ENCODE data around the gene NOTCH3.

Gene NOTCH3

DNA sequence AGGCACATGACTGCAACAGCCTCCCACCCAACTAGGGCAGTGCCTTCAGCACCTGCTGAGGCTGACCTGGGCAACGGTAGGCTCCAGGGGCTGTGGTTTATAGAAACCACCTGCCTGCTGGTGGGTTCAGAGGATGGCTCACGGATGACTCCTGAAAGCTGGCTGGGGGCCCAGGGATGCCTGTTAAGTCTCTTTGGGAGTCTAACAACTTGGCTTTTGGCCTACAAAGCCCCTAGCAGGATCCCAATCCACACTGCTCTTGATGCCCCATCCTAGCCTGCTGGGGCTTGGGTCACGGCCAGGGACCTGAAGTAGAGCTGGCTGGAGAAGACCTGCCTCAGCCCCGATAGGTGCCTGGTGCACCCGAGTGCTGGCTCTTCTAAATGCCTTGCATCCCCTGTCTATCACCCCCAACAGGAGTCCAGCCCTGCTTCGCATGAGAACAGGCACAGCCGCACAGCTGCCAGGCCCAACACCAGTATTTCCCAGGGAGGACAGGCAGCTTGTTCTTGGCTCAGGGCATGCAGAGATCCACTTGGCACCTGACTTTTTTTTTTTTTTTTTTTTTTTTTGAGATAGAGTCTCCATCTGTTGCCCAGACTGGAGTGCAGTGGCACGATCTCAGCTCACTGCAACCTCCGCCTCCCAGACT lies 40.6 kb upstream of the NOTCH3 start:
- H3K27ac ChIP-seq: no peak overlapping the region
- TF ChIP-seq, protein P1, sequence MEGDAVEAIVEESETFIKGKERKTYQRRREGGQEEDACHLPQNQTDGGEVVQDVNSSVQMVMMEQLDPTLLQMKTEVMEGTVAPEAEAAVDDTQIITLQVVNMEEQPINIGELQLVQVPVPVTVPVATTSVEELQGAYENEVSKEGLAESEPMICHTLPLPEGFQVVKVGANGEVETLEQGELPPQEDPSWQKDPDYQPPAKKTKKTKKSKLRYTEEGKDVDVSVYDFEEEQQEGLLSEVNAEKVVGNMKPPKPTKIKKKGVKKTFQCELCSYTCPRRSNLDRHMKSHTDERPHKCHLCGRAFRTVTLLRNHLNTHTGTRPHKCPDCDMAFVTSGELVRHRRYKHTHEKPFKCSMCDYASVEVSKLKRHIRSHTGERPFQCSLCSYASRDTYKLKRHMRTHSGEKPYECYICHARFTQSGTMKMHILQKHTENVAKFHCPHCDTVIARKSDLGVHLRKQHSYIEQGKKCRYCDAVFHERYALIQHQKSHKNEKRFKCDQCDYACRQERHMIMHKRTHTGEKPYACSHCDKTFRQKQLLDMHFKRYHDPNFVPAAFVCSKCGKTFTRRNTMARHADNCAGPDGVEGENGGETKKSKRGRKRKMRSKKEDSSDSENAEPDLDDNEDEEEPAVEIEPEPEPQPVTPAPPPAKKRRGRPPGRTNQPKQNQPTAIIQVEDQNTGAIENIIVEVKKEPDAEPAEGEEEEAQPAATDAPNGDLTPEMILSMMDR (conservative IDR thresholded peaks at IDR 0.05): no peak

DNA sequence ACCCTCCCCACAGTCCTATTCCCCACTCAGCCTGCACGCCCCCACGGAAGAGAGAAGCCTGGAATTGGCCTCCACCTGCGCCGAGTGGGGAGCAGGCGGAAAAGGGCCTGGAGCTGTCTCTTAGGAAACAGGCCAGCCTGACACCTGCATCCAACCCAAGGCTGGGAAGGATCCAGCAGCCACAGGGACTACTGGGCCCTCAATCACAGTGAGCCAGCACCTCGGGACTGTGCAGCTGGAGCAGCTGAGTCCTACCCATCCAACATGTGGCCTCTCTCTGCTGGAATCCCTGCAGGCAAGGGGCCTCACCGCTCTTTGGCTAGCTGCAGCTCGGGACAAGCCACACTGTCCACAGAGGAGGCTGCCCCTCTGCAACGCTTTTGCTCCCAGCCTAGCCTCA lies 39.7 kb upstream of the NOTCH3 start:
- no peak overlapping the region; the same call in 1 of the 2 replicates for H3K27ac ChIP-seq
- TF ChIP-seq, protein P1 (conservative IDR thresholded peaks at IDR 0.05): no peak

DNA sequence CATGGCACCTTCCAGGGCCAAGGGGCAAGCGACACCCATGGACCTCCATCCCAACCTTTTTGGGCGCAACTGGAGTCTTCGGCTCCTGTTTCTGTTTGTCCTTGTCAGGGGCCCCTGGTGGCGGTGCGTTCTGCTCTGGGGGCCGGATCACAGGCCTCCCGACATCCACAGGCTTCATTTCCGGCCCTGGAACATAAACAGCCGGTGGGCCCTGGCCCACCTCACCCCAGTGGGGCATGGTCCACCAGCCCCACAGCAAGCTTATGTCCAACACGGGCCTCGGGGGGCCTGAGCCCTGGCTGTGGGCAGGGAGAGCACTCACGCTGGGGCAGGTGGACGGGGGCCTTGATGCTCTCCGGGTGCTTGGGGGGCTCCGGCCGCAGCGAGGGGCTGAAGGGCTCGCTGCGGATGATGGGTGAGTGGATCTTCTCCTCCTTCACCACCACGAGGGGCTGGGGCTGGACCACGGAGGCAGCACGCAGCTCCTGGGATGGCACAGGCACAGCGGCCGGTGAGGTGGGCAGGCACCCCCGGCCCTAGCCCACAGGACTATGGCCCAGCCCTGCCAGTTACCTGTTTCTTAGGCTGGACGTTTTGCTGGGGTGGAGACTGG lies 38.6 kb upstream of the NOTCH3 start:
- TF ChIP-seq, protein P1 (conservative IDR thresholded peaks at IDR 0.05): no peak
- H3K27ac ChIP-seq: no peak overlapping the region

DNA sequence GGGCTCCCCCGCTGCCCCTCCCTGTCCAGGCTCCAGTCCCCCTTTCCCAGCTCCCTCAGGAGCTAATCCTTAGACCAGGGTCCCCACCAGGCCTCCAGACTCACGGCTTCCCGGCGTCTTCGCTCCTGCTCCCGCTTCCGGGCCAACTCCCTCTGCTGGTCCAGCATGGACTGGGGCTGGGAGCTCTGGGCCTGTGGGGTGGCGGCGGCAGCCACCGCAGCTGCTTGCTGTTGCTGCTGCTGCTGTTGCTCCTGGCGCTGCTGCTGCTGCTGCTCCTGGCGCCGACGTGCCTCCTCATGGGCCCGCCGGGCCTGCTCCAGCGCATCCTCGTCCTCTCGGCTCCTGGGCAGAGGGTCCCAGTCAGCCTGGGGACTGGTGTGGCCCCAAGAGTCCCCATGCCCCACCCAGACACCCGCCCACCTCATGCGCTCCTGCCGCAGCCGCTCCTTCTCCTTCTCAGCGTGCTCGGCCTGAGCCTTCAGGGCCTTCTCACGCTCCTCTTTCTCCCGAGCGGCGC lies 37.9 kb upstream of the NOTCH3 start:
- no peak overlapping the region for H3K27ac ChIP-seq
- TF ChIP-seq, protein P1 (conservative IDR thresholded peaks at IDR 0.05): no peak

DNA sequence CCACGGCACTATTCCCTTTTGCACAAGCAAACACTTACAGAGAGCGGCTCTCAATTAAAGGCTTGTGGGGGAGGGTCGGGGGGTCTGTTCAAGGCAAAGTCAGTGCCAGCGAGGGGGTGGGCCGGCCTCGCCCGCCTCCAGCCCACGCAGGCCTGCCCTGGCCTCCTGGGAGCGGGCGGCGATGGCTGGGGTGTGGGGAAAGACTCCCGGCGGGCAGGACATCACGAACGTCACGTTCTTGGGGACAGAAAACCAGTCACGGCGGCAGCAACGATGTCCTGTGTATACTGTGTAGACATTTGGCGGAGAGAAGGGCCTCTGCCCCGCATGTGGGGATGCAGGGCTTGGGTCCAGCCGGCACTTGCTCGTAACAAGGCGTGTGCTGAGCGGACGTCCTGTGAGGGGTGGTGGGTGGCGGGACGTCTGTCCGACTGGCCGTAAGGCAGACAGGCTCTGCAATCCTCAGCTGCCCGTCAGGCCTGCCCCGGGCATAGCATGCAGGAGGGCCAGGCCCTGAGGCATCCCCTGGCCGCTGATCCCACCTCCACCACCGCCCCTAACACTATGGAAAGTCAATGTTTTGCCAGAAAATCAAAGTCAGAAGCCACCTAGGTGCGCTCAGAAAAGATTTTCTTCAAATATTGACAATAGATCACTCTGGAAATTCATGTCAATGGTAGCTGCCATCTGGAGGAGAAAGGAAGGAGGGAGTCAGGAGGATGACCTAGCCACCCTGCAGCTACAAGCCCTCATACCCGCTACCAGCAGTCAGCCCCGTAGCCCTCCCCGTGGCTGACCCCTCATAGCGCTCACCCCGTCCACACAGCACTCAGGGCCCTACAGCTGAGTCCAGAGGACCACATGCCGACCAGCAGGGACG lies 37.2 kb upstream of the NOTCH3 start:
- TF ChIP-seq, protein P1 (conservative IDR thresholded peaks at IDR 0.05): no peak
- no peak overlapping the region for H3K27ac ChIP-seq

DNA sequence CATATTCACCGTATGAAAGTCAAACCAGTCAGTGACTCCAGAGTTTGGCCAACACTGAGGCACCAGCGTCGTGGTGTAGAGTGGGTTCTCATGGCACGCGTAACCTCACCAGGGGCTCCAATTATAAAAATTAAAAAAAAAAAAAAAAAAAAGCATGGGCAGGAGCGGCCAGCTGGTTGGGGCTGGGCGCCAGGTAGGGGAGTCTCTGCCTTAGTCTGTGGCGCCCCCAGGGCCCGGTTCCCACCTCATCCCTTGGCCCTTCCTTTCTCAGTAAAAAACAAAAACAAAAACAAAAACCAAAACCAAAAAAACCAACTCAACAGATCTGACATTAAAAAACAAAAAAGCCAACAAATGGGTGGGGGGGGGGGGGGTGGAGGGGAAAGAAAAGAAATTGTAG lies 36.1 kb upstream of the NOTCH3 start:
- no peak overlapping the region for H3K27ac ChIP-seq
- TF ChIP-seq, protein P1 (conservative IDR thresholded peaks at IDR 0.05): no peak

DNA sequence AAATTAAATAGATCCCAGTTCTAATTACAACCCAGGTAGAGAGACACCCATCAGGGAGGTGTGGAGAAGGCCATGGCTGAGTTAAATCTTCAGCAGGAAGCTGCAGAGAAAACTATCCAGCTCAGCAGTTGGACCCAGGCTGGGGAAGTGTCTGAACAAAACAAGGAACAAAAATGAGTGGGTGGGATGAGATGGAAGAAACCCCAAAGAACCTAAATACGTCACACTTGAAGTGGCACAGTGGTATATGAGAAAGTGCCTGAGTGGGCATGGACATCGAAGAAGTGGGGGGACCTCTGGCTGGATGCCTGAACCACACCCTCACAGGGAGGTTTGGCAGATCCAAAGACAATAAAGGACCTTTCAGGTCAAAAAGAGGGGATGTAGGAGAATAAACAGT lies 35.0 kb upstream of the NOTCH3 start:
- no peak overlapping the region for H3K27ac ChIP-seq
- TF ChIP-seq, protein P1 (conservative IDR thresholded peaks at IDR 0.05): no peak
